ENCODE data around the gene TBKBP1. TPM values are rescaled to one million over a fixed set of nuclear protein-coding genes. Genes with fewer than 3 reads are reported as not detected.
"Not testable (repeated sequence)": the region's sequence is repeated elsewhere in the genome, so short reads cannot be mapped to it uniquely, and the experiment has no call there.

Gene TBKBP1
- polyA plus RNA-seq, 1 donor = 31.1 TPM

DNA sequence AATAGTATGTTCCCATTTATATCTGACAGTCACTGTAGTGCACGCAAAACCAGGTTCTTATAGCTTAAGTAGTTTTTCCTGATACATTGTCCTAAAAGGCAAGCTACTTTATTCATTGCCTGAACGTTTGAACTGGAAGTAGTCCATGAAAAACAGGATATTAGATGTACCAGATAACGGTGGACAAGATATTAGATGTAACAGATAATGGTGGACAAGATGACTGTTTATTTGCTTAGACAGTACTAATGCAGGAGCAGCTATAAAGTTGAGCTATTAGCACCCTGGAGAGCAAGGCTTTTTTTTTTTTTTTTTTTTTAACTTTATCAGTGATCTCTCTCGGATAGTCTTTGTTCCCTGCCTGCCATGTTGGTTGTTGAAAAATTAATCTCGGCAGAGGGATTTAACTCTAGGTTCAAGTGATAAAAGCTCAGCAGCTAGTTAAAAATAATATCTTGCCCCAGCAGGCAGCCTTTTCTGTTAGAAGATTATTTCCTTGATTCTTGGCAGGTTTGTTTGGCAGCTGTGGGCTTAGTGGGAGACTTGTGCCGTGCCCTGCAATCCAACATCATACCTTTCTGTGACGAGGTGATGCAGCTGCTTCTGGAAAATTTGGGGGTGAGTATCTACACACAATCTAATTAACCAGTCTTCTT lies 17.3 kb upstream of the TBKBP1 start:
- DNase-seq = no peak

DNA sequence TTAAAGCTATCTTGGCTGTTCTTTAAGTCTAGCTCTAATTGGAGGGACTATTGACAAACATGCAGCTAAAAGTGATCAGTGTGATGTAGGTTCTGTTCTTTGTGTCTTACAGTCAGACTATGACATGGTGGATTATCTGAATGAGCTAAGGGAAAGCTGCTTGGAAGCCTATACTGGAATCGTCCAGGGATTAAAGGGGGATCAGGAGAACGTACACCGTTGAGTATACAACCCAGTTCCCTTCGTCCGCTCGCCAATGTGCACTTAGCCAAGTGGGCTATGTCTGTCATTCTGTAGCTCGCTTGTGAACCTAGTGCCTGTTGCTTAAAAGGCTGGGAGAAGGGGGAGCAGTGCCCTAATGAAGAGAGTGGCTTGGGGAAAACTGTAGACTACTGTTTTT lies 15.8 kb upstream of the TBKBP1 start:
- DNase-seq = no peak

DNA sequence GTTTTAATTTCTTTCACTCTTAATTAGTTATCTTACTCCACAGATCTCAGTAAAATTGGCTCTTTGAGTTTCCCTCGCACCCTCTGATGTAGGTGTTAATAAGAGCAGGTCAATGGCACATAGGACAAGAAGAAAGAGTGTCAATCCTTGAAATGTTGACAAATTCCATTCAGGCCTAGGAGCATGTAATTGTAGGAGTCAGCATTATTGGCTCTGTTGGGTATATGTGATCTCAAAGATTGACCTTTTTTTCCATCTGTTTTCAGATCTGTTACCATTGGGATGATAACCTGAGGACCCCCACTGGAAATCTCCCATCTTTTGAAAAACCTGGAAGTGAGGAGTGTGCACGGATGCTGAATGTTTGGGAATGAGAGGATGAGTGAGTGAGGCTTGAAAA lies 11.8 kb upstream of the TBKBP1 start:
- no peak for DNase-seq

DNA sequence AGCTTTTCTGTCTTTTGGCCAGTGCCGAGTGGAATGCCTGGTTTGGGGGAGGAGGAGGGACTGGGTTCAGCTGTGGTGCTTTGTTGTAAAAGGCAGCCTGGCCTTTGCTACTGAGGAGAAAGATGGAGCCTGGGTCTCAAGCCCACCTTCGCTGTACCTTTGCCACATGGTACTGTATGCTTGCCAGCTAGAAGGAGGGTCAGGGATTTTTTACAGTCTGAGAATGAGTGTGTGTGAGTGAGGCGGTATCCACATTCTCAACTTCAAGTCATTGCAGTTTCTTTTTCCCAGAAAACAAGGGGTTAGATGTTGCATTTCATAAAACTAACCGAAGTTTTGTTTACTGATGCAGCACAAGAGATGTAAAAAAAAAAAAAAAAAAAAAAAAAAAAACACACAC lies 11.2 kb upstream of the TBKBP1 start:
- not testable (repeated sequence) for DNase-seq

DNA sequence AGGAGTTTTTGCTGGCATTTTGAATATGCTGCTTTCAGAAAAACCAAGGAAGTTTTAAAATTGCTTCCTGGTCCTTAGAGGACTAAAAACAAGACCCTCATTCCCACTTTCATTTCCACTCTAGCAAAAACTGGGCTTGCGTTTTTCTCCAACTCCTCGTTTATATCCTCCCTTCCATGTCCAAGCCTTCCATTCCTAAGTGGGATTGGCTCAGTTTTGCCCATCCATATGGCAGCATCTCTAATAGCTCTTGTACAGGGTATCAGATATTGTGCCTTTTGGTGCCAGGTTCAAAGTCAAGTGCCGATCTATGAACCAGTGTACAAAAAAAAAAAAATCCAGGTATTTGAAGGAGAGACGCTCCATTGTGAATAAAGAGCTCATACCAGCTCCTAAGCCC lies 9.9 kb upstream of the TBKBP1 start:
- no peak for DNase-seq

DNA sequence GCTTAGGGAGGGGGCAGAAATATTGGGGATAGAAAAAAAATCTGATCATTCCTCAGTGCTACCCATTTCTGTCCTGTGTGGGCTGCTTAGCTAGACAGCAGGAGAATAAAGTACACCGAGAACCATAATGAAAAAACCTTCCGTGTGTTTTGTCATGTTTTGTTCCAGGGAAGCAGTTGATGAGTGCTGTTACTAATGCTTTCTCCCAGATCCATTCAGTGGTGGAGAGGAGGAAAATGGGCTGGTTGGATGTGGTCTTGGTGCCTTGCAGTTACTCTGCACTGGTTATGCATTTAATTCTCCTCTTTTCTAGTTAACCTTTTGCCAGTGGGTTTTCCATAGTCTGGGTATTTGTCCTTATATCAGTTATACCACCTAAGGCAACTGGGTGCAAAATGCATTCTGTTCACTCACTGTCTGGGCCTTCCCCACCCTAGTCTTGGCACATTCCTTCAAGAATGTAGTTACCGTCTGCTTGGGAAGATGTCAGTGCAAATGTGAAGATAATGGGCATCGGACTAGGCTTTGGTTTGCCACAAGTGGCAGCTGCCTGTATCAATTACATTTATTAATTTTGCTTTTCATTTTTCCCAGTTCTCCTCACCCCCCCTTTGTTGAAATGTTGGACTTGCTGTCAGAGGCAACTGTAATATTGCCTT lies 9.3 kb upstream of the TBKBP1 start:
- no peak for DNase-seq

DNA sequence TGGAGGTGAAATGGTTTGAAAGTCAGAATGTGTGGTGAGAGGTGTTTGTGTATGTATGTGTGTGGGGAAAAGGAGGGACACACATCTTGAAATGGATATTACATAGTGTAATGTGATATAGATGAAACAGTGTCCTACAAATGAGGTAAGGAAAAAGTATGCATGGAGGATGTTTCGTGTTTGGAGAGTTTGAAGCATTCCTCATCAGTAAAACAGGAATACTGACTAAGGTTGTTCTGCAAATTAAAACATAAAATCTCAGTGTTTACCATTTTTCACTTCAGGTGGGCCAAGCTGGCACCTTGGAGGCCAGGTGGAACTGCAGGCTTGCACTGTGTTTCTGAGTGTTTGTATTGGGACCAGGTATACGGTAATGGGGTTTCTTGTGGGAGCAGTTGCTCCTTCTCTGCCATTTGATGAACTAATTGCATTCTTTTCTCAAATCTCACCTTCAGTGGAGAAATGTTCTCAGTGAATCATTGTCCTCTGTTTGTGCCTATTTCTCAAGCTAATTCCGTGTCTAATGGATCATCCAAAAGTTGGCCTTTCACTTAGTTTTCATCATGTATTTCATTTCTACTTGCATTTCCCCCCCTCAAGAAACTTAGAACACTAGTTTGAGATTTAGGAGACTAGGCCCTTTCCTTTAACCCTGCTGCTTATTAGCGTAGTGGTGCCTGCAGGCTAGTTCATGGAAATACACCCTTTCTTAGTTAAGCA lies 8.2 kb upstream of the TBKBP1 start:
- no peak for DNase-seq

DNA sequence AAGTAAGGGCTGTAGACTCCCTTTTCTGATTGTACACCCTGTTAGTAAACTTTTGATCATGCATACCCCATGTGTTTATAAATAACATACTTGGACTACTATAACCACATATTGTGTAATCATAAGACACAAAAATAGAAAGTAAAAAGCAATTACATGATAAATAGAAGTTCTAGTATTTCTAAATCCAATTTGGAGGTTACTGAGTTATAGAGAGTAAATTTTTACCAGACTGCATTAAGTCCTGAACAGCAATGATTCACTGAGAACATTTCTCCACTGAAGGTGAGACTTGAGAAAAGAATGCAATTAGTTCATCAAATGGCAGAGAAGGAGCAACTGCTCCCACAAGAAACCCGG lies 7.7 kb upstream of the TBKBP1 start:
- no peak for DNase-seq

DNA sequence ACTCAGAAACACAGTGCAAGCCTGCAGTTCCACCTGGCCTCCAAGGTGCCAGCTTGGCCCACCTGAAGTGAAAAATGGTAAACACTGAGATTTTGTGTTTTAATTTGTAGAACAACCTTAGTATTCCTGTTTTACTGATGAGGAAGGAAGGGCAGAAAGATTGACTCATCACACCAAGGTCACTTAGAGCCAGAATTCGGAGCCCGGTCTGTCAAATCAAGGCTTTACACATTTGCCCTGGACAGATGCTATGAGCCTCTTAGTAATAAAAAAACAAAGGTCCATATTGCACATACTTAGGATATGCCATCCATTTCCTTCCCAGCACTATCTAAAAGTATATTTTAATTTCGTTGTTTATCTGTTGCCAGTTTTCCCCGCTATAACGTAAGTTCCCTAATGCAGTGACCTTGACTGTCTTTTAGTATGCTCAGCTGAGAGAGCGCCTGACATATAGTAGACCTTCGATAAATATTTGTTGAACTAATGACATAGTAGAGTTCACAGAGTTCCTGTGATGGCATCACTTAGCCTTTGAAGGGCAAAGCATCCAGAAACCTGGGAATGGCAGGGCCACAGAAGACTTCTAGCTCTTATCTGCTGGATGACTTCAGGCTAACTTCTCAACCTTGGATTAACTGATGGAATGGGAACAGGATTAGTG lies 7.2 kb upstream of the TBKBP1 start:
- DNase-seq = no peak

DNA sequence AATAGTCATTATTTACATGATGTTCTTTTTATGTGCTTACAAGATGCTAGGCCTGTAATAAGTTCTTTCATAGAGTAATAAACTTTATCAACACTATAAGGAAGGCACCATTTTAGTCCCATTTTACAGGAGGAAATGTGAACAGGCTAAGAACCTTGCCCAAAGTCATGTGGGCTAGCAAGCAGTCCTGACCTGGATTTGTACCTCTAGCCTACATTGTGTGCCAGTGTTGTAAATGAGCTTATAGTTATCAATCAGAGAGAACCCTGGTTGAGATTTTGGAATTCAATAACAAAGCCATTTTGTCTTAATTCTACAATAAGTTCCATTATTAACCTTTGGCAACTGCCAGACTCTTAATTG lies 6.7 kb upstream of the TBKBP1 start:
- DNase-seq = no peak

DNA sequence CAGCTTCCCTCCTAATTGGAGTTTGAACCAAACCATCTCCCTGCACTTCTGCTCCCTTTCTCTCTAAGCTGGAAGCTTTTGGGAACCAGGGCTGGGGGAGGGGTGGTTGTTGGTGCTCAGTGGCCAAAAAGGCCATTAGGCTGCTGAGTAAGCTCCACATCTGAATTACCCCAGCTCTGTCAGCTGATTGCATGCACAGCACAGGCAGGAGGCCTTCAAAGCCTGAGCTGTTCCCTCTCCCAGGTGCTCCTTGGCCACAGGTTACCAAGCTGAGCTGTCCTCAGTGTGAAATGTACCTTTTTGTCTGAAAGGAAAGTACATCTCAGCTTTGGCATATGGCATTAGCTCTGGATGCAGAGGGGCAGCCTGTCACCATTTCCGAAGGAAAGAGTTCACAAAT lies 6.2 kb upstream of the TBKBP1 start:
- no peak for DNase-seq

DNA sequence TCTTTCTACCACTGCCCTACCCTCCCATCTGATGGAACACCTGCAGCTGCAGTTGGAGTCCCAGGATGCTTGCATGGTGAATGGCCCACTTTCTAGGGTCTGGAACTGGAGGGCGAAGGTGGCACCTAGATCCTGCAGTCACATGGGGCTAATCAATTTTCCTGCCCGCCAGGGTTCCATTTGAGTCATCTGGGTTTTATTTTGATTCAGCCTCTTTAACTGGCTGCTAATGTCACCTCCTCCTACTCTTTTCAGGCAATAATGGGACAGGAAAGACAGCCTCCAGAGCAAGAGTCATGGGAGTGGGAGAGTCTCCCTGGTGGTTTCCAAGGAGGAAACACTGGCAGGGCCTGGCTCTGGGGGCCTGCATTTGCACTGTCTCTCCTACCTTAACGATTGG lies 3.8 kb upstream of the TBKBP1 start:
- no peak for DNase-seq

DNA sequence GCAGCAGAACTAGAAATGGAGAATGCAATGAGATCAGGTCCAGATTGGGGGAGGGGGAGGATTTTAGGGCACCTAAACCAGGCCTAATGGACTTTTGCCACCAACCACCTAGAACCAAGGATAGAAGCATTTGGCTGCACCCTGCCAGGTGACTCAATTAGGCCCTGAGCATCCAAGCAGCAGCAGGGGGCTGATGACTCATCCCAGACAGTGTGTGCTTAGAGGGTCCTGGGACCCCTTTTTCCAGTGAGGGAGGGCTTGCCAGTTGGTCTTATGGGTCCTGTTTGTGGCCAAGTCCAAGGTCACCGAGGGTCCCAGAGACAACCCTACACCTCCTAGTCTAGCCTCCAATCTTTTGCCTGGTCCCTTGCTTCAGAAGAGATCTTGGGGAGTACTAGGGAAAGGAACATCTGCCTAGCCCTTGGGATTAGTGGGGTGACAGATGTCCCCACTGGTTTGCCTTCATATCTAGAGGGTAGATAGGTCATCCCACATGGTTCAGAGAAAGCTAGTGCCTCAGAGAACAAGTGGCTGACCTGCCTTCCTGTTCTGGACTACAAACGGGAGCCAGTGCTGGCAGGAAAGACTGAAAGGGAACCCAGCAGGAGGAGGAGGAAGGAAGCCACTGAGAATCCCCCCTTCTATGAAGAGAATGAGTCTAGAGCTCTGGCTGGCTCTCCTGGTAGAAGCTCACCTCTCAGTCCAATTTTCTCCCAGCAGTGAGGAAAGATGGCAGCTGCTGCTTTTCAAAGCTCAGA lies 1.6 kb upstream of the TBKBP1 start:
- DNase-seq = no peak

DNA sequence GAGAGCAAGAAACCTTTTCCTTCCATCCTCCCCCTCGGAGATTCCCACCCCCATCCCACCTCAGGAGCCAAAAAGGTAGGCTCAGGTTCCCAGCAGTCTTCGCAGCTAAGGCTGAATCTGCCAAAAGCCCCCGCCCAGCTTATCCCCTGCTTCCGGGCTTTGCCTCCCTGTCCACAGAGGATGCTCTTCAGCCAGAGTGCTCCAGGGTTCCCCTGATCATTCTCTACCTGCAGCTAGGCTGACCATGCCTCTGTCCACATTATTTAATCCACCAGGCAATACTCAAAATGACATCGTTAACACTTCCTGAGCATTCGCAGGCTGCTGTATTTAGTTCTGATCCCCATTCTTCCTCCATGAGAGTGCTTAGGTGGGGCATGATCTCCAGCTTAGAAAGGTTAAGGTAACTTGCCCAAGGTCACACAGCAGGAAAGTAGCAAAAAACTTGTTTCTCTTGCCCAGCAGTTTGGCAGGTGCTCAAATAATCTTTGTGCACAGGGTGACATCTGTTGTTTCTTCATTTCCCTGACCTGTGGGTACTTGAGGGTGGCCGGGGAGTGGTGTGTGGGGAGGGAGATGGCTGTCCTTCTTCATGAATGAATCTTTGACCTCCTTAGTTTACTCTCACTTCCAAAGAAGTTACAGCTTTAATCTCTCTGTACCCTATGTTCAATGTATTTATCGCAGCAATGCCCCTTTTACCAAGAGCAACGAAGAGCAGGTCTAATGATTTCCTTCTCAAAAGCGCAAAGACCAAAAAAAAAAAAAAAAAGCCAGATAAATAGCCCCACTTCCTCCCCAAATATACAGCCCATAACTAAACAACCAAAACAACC lies 848 bp upstream of the TBKBP1 start:
- no peak for DNase-seq

DNA sequence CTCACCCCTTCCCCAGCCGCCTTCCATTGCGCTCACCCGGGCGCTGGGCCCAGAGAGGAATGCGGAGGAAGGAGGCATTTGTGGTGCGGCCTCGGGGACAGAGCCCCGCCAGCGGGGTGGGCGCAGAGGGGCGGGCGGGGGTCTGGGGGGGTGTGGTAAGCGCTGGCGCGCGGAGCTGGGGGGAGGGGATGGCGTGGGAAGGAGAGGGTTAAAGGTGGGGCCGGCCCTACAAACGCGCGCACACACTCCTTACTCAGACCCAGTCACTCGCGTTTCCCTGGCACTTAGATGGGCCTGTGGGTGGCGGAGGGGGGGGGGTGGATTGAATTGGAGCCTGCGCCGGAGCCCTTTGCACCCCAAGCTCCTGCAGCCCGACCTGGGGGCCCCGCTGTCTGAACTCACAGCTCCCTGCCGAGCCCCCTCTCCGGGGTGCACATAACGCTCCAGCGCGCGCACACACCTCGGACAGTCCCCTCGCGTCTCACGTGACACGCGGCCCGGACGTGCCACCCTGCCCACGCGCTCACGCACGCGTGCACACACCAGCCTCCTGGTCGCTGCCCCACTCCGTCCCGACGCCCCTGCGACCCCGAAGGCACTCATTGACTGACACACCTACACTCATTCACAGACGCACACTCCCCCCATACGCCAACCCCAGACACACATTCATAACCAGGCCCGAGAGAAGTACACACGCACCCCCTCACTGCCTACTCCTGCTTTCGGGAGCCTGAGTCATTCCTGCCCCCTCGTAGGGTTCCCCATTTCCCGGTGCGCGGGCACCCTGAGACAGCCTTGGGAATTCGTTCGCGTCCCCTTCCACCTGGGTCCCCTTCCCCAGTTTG lies 844 bp downstream of the TBKBP1 start:
- no peak for DNase-seq

DNA sequence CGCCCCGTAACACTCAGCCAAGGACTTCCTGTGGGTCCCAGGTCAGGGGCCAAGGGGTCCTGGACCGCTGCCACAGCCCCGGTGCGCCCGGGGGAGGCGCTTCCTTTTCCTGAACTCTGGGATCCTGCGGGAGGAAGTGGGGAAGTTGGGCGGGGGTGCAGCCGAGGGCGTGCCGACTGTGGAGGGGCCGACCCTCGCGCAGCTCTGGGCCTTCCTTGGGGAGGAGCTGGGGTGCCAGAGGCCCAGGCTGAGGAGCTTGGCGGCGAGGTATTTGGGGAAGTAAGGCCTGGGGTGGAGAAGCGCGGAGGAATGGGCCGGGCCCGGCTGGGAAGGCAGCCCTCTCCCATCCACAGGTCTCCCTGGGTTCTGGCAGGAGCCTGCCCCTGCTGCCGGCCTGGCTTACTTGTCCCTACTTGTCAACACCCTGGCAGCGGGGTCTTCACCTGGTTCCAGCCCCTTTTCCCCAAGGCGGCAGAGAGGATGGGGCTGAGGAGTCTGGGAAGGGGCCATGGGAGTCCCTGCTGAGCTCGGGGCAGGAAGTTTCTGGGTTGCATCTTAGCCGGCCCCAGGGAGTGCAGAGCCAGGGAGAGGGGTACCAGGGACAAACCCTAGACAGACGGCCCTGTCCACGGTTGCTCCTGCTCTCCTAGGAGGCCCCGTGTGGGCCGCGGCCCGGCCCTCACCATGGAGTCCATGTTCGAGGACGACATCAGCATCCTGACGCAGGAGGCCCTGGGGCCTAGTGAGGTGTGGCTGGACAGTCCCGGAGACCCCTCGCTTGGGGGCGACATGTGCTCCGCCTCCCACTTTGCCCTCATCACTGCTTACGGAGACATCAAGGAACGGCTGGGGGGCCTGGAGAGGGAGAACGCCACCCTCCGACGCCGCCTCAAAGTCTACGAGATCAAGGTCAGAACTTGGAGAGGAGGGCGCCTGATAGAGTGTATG lies 1.7 kb downstream of the TBKBP1 start:
- no peak for DNase-seq

DNA sequence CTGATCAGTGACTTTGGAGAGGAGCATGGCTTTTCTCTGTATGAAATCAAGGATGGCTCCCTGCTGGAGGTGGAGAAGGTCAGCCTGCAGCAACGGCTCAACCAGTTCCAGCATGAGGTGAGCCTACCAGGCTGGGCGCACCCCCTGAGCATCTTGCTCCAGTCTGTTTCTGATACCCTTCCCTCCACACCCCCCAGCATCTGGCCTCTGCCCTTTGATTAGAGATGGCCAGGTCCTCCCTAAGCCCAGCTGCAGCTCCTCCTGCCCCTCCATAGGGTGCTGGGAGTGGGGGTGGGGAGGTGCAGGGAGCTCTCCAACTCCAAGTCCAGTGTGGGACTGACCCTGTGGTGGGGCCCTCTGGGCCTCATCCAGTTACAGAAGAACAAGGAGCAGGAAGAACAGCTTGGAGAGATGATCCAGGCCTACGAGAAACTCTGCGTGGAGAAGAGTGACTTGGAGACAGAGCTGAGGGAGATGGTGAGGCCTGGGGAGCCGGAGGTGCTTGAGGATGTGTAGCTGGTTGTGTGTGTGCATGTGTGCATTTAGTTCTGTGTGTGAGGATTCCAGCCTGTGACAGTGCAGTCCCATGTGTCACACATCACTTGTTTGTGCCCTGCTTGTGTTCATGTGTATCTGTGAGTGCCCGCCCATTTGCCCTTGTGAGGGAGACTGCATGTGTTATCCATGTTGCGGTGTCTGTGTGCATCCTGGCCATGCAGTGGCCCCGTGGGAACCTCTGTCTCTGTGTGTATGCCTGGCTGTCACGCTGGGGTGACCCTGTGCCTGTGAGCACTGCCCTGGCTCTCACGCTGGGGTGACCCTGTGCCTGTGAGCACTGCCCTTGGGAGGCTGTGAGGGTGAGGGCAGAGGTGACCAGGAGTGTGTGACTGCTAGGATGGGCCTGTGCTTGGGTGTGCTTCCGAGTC lies 3.0 kb downstream of the TBKBP1 start:
- no peak for DNase-seq
